HG03457 (cell line): ENCODE results near the gene VSTM4.

ENCODE experiments used
- ATAC-seq: cut with Tn5 transposase; IDR thresholded peaks from one replicate; pipeline ENCODE4 v1.9.1; 2021; ENCODE audit warnings: moderate number of reproducible peaks; ENCODE audit not compliant: unreplicated experiment

The VSTM4 gene

GRCh38 chr10:49010865-49011264 is 104.5 kb downstream of the VSTM4 start:
- ATAC-seq, result no peak

GRCh38 chr10:49010295-49010694 is 105.0 kb downstream of the VSTM4 start:
- ATAC-seq, result no peak

GRCh38 chr10:49009199-49009979 is 105.9 kb downstream of the VSTM4 start:
- no peak for ATAC-seq

GRCh38 chr10:49008505-49009198 is 106.7 kb downstream of the VSTM4 start:
- ATAC-seq, result no peak

- no peak for ATAC-seq
These were observed 107.2 kb downstream of the VSTM4 start for GRCh38 chr10:49008091-49008490.

GRCh38 chr10:49007129-49007528 is 108.2 kb downstream of the VSTM4 start:
- no peak for ATAC-seq

- no peak for ATAC-seq
These were observed 110.1 kb downstream of the VSTM4 start for GRCh38 chr10:49005270-49005669.

GRCh38 chr10:49001870-49002672 is 113.3 kb downstream of the VSTM4 start:
- no peak for ATAC-seq

- ATAC-seq, result no peak
These were observed 113.9 kb downstream of the VSTM4 start for GRCh38 chr10:49001402-49001801.

- ATAC-seq, result no peak
These were observed 114.6 kb downstream of the VSTM4 start for GRCh38 chr10:49000437-49001398.

GRCh38 chr10:48999346-48999745 is 116.0 kb downstream of the VSTM4 start:
- ATAC-seq, result no peak

- ATAC-seq, result no peak
These were observed 119.0 kb downstream of the VSTM4 start for GRCh38 chr10:48996329-48996728.

GRCh38 chr10:48993627-48994026 is 121.7 kb downstream of the VSTM4 start:
- ATAC-seq, result no peak

GRCh38 chr10:48990226-48990625 is 125.1 kb downstream of the VSTM4 start:
- no peak for ATAC-seq

- ATAC-seq, result no peak
These were observed 129.6 kb downstream of the VSTM4 start for GRCh38 chr10:48985621-48986158.

- ATAC-seq, result no peak
These were observed 131.5 kb downstream of the VSTM4 start for GRCh38 chr10:48983648-48984351.

- no peak for ATAC-seq
These were observed 132.7 kb downstream of the VSTM4 start for GRCh38 chr10:48982584-48982983.

- no peak for ATAC-seq
These were observed 133.9 kb downstream of the VSTM4 start for GRCh38 chr10:48981310-48981907.

- ATAC-seq, result no peak
These were observed 137.0 kb downstream of the VSTM4 start for GRCh38 chr10:48978318-48978717.
